ENCODE results near the gene PRKCQ.

PRKCQ gene

DNA sequence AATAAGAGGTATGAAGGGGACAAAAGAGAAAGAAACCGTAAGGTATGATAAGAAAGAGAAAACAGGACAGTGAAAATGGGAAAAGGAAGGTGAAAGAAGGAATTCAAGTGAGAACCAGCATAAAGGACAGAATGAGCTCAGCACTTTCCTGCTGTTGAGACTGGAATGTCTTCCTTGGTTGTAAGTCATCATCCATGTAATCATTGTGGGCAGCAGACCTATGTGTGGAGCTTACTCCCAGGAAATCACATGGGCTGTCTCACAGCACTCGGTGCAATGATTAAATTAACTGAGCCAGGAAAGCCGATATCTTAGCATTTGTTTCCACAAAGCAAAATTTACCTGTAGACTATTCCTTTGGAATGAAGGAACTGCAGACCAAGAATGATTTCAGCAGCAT lies 118.1 kb downstream of the PRKCQ start:
- H4K8ac ChIP-seq (ENCODE audit: low read depth, low read length) = no peak overlapping the region
- H2BK12ac ChIP-seq (ENCODE audit: low read length) = no peak overlapping the region
- DNase-seq (ENCODE audit: low spot score) = no peak
- no peak overlapping the region for H3K27ac ChIP-seq (replicated peaks; ENCODE audit: low read length)
- H3K14ac ChIP-seq (ENCODE audit: low read length) = no peak overlapping the region
- H4K91ac ChIP-seq (ENCODE audit: low read depth, low read length, poor library complexity) = no peak overlapping the region
- H3K9ac ChIP-seq (ENCODE audit: low read depth, low read length, poor library complexity) = no peak overlapping the region
- no peak overlapping the region for H3K4me2 ChIP-seq (ENCODE audit: insufficient read depth, low read length, poor library complexity, severe bottlenecking)
- H2AK5ac ChIP-seq (ENCODE audit: low read depth, low read length) = no peak overlapping the region
- H3K23ac ChIP-seq (ENCODE audit: low read depth, low read length, poor library complexity) = no peak overlapping the region
- no peak overlapping the region for H2AFZ ChIP-seq (ENCODE audit: low read length)
- H3K4me1 ChIP-seq (ENCODE audit: control insufficient read depth in 2 of 2, insufficient read depth in 1 of 2, low read depth in 1 of 2, low read length in 2 of 2) = no peaks in the 10 kb centered on the region
- WGBS, 2 donors (ENCODE audit: extremely low coverage in 2 of 2, insufficient read length in 2 of 2, insufficient replicate concordance in 1 of 2) = no CpG with 5 or more reads among the region's 3 CpGs
- H3K4ac ChIP-seq (ENCODE audit: low read length) = no peak overlapping the region
- no peak overlapping the region for H2BK5ac ChIP-seq (ENCODE audit: low read length)
- no peaks in the 10 kb centered on the region for H3K79me1 ChIP-seq (ENCODE audit: low read depth, low read length)
- no peaks in the 10 kb centered on the region for H3K27me3 ChIP-seq (ENCODE audit: control insufficient read depth in 3 of 3, insufficient read depth in 3 of 3, low read depth in 1 of 3, low read length in 3 of 3)
- H2BK120ac ChIP-seq (ENCODE audit: low read depth, low read length) = no peak overlapping the region
- no peak overlapping the region for H2BK15ac ChIP-seq (ENCODE audit: low read length)
- no peak overlapping the region for H3K18ac ChIP-seq (ENCODE audit: low read length)
- no peak overlapping the region for H3K4me3 ChIP-seq (ENCODE audit: low read length in 2 of 2)
- no peaks in the 10 kb centered on the region for H3K36me3 ChIP-seq (replicated peaks in 1 of 2; ENCODE audit: control insufficient read depth in 2 of 2, insufficient read depth in 2 of 2, low read length in 2 of 2)
- peaks cover 0 to 5% of the 10 kb centered on the region in 2 donors for H3K9me3 ChIP-seq (replicated peaks in 1 of 2; ENCODE audit: control insufficient read depth in 2 of 2, insufficient read depth in 1 of 2, low read depth in 1 of 2, low read length in 2 of 2)

DNA sequence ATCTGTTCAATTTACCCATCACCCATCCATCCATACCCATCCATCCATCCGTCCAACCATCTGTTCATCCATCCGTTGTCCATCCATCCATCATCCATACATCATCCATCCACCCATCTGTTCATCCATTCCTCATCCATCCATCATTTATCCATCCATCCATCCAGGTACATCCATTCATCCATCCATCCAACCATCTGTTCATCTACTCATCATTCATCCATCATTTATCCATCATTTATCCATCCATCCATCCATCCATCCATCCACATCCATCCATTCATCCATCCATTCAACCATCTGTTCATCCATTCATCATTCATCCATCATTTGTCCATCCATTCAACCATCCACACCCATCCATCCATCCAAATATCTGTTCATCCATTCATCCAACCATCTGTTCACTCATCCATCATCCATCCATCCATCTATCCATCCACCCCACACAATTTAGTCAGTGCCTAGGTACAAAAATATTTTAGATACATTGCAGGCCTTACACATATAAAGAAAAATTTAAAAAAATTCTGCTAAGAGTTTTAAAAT lies 119.1 kb downstream of the PRKCQ start:
- no peak overlapping the region for H3K4ac ChIP-seq (ENCODE audit: low read length)
- H3K27ac ChIP-seq (replicated peaks; ENCODE audit: low read length) = no peak overlapping the region
- no peak overlapping the region for H2AK5ac ChIP-seq (ENCODE audit: low read depth, low read length)
- H3K9me3 ChIP-seq (replicated peaks in 1 of 2; ENCODE audit: control insufficient read depth in 2 of 2, insufficient read depth in 1 of 2, low read depth in 1 of 2, low read length in 2 of 2) = peaks cover 0 to 5% of the 10 kb centered on the region in 2 donors
- no peak overlapping the region for H3K4me3 ChIP-seq (ENCODE audit: low read length in 2 of 2)
- 100% methylated on average over 2 of the region's 2 CpGs; no CpG with 5 or more reads in 1 of the 2 donors for WGBS, 2 donors (ENCODE audit: extremely low coverage in 2 of 2, insufficient read length in 2 of 2, insufficient replicate concordance in 1 of 2)
- H3K23ac ChIP-seq (ENCODE audit: low read depth, low read length, poor library complexity) = no peak overlapping the region
- H3K14ac ChIP-seq (ENCODE audit: low read length) = no peak overlapping the region
- no peak overlapping the region for H2BK15ac ChIP-seq (ENCODE audit: low read length)
- no peak for DNase-seq (ENCODE audit: low spot score)
- H2BK5ac ChIP-seq (ENCODE audit: low read length) = no peak overlapping the region
- no peak overlapping the region for H4K91ac ChIP-seq (ENCODE audit: low read depth, low read length, poor library complexity)
- no peaks in the 10 kb centered on the region for H3K27me3 ChIP-seq (ENCODE audit: control insufficient read depth in 3 of 3, insufficient read depth in 3 of 3, low read depth in 1 of 3, low read length in 3 of 3)
- H2AFZ ChIP-seq (ENCODE audit: low read length) = no peak overlapping the region
- no peak overlapping the region for H3K9ac ChIP-seq (ENCODE audit: low read depth, low read length, poor library complexity)
- H3K36me3 ChIP-seq (replicated peaks in 1 of 2; ENCODE audit: control insufficient read depth in 2 of 2, insufficient read depth in 2 of 2, low read length in 2 of 2) = no peaks in the 10 kb centered on the region
- no peak overlapping the region for H2BK120ac ChIP-seq (ENCODE audit: low read depth, low read length)
- H2BK12ac ChIP-seq (ENCODE audit: low read length) = no peak overlapping the region
- H3K4me1 ChIP-seq (ENCODE audit: control insufficient read depth in 2 of 2, insufficient read depth in 1 of 2, low read depth in 1 of 2, low read length in 2 of 2) = no peaks in the 10 kb centered on the region
- H3K4me2 ChIP-seq (ENCODE audit: insufficient read depth, low read length, poor library complexity, severe bottlenecking) = no peak overlapping the region
- no peaks in the 10 kb centered on the region for H3K79me1 ChIP-seq (ENCODE audit: low read depth, low read length)
- H3K18ac ChIP-seq (ENCODE audit: low read length) = no peak overlapping the region
- H4K8ac ChIP-seq (ENCODE audit: low read depth, low read length) = no peak overlapping the region

DNA sequence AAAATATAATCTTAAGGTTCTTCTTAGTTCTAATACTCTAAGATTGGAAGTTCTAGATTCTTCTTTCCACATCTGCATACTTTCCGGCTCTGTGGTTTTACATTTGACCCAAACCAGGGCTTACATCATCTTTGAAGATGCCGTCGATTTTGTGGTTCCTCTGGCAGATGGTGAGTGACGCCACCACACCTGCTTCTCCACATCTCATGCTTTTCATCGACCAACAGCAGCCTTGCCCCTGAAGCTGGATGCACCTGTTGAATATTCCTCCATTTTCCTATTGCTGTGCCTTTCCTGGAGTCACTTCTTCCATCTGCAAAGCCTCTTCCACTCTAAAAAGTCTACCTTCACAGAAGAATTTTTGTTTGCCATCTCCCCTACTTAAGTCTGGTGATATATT lies 121.3 kb downstream of the PRKCQ start:
- Histone ChIP-seq H3K27ac (replicated peaks; ENCODE audit: low read length) (no peak overlapping the region), H3K18ac (ENCODE audit: low read length) (no peak overlapping the region), H3K14ac (ENCODE audit: low read length) (no peak overlapping the region)

DNA sequence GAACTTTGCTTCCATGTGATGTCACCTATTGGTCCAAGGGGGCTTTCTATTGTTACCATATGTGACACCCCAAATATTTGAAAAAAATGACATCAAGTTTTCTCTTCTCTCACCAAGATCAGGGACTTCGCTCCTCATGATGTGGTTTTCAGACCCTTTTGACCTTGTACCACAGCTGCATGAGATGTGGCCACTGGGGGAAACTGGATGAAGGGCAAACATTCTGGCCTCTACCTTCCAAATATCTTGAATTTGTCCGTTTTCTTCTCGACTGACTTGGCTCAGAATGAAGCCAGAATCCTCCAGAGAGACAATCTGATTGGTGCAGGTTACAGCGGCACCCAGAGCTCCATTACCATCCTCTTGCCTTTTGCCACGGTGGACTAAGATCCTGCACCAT lies 122.7 kb downstream of the PRKCQ start:
- H3K14ac ChIP-seq (ENCODE audit: low read length) = no peak overlapping the region
- H2BK12ac ChIP-seq (ENCODE audit: low read length) = no peak overlapping the region
- H3K23ac ChIP-seq (ENCODE audit: low read depth, low read length, poor library complexity) = no peak overlapping the region
- no CpG with 5 or more reads among the region's 5 CpGs for WGBS, 2 donors (ENCODE audit: extremely low coverage in 2 of 2, insufficient read length in 2 of 2, insufficient replicate concordance in 1 of 2)
- no peaks in the 10 kb centered on the region for H3K27me3 ChIP-seq (ENCODE audit: control insufficient read depth in 3 of 3, insufficient read depth in 3 of 3, low read depth in 1 of 3, low read length in 3 of 3)
- H2BK120ac ChIP-seq (ENCODE audit: low read depth, low read length) = no peak overlapping the region
- no peak overlapping the region for H2AFZ ChIP-seq (ENCODE audit: low read length)
- H2BK15ac ChIP-seq (ENCODE audit: low read length) = no peak overlapping the region
- DNase-seq (ENCODE audit: low spot score) = no peak
- no peaks in the 10 kb centered on the region for H3K79me1 ChIP-seq (ENCODE audit: low read depth, low read length)
- no peak overlapping the region for H2BK5ac ChIP-seq (ENCODE audit: low read length)
- no peak overlapping the region for H4K8ac ChIP-seq (ENCODE audit: low read depth, low read length)
- no peak overlapping the region for H4K91ac ChIP-seq (ENCODE audit: low read depth, low read length, poor library complexity)
- peaks cover 0 to 5% of the 10 kb centered on the region in 2 donors for H3K9me3 ChIP-seq (replicated peaks in 1 of 2; ENCODE audit: control insufficient read depth in 2 of 2, insufficient read depth in 1 of 2, low read depth in 1 of 2, low read length in 2 of 2)
- no peak overlapping the region for H3K27ac ChIP-seq (replicated peaks; ENCODE audit: low read length)
- H3K4ac ChIP-seq (ENCODE audit: low read length) = no peak overlapping the region
- no peak overlapping the region for H3K18ac ChIP-seq (ENCODE audit: low read length)
- H3K4me1 ChIP-seq (ENCODE audit: control insufficient read depth in 2 of 2, insufficient read depth in 1 of 2, low read depth in 1 of 2, low read length in 2 of 2) = no peaks in the 10 kb centered on the region
- no peak overlapping the region for H2AK5ac ChIP-seq (ENCODE audit: low read depth, low read length)
- H3K36me3 ChIP-seq (replicated peaks in 1 of 2; ENCODE audit: control insufficient read depth in 2 of 2, insufficient read depth in 2 of 2, low read length in 2 of 2) = no peaks in the 10 kb centered on the region
- no peak overlapping the region for H3K9ac ChIP-seq (ENCODE audit: low read depth, low read length, poor library complexity)
- no peak overlapping the region for H3K4me3 ChIP-seq (ENCODE audit: low read length in 2 of 2)
- H3K4me2 ChIP-seq (ENCODE audit: insufficient read depth, low read length, poor library complexity, severe bottlenecking) = no peak overlapping the region

More for the DNA sequence above, 121.3 kb downstream of the PRKCQ start:
- WGBS, 2 donors (ENCODE audit: extremely low coverage in 2 of 2, insufficient read length in 2 of 2, insufficient replicate concordance in 1 of 2) = no CpG with 5 or more reads among the region's 5 CpGs
- Histone ChIP-seq H4K91ac (ENCODE audit: low read depth, low read length, poor library complexity) (no peak overlapping the region), H3K27me3 (ENCODE audit: control insufficient read depth in 3 of 3, insufficient read depth in 3 of 3, low read depth in 1 of 3, low read length in 3 of 3) (no peaks in the 10 kb centered on the region), H3K79me1 (ENCODE audit: low read depth, low read length) (no peaks in the 10 kb centered on the region), H3K4ac (ENCODE audit: low read length) (no peak overlapping the region), H3K4me3 (ENCODE audit: low read length in 2 of 2) (no peak overlapping the region), H3K36me3 (replicated peaks in 1 of 2; ENCODE audit: control insufficient read depth in 2 of 2, insufficient read depth in 2 of 2, low read length in 2 of 2) (no peaks in the 10 kb centered on the region), H2AFZ (ENCODE audit: low read length) (no peak overlapping the region), H3K23ac (ENCODE audit: low read depth, low read length, poor library complexity) (no peak overlapping the region), H3K4me1 (ENCODE audit: control insufficient read depth in 2 of 2, insufficient read depth in 1 of 2, low read depth in 1 of 2, low read length in 2 of 2) (no peaks in the 10 kb centered on the region), H2BK15ac (ENCODE audit: low read length) (no peak overlapping the region), H2BK12ac (ENCODE audit: low read length) (no peak overlapping the region), H2BK5ac (ENCODE audit: low read length) (no peak overlapping the region), H2AK5ac (ENCODE audit: low read depth, low read length) (no peak overlapping the region), H3K9me3 (replicated peaks in 1 of 2; ENCODE audit: control insufficient read depth in 2 of 2, insufficient read depth in 1 of 2, low read depth in 1 of 2, low read length in 2 of 2) (peaks cover 0 to 5% of the 10 kb centered on the region in 2 donors), H2BK120ac (ENCODE audit: low read depth, low read length) (no peak overlapping the region), H3K4me2 (ENCODE audit: insufficient read depth, low read length, poor library complexity, severe bottlenecking) (no peak overlapping the region), H3K9ac (ENCODE audit: low read depth, low read length, poor library complexity) (no peak overlapping the region), H4K8ac (ENCODE audit: low read depth, low read length) (no peak overlapping the region)
- DNase-seq (ENCODE audit: low spot score) = no peak
